ENCODE measurements around the gene ANGPTL8. TPM values are rescaled to one million over a fixed set of nuclear protein-coding genes. Genes with fewer than 3 reads are reported as not detected.

The ANGPTL8 gene
- polyA plus RNA-seq, 4 donors = 0.52 to 1.2 (median 0.86) TPM; not detected in 1

- DNase-seq (ENCODE audit: low read depth in 4 of 4, low spot score in 2 of 4) = no peak
Observed at GRCh38 chr19:11286312-11286974, 47.0 kb downstream of the ANGPTL8 start.

- DNase-seq (ENCODE audit: low read depth in 4 of 4, low spot score in 2 of 4) = no peak
Observed at GRCh38 chr19:11288349-11288748, 48.9 kb downstream of the ANGPTL8 start.

- no peak for DNase-seq (ENCODE audit: low read depth in 4 of 4, low spot score in 2 of 4)
Observed at GRCh38 chr19:11290256-11290655, 50.8 kb downstream of the ANGPTL8 start.

- DNase-seq (ENCODE audit: low read depth in 4 of 4, low spot score in 2 of 4) = no peak
Observed at GRCh38 chr19:11291415-11291814, 52.0 kb downstream of the ANGPTL8 start.

Other genes with a start within 250 kb of the ANGPTL8 start
- gene LDLR, start 150.2 kb upstream of the ANGPTL8 start, polyA plus RNA-seq (ENCODE audit: insufficient read length in 4 of 4) = 10 to 100 TPM; 21.9 to 29.5 (median 24.7) TPM
- 10 to 100 TPM; 11.6 to 21.9 (median 21.0) TPM for gene SPC24, start 83.8 kb upstream of the ANGPTL8 start, polyA plus RNA-seq (ENCODE audit: insufficient read length in 4 of 4)
- gene KANK2, start 42.1 kb upstream of the ANGPTL8 start, polyA plus RNA-seq (ENCODE audit: insufficient read length in 4 of 4) = 100 to 1,000 TPM; 114 to 142 (median 133) TPM
- 10 to 100 TPM; 31.8 to 69.6 (median 50.0) TPM for gene DOCK6, start 22.9 kb downstream of the ANGPTL8 start, polyA plus RNA-seq (ENCODE audit: insufficient read length in 4 of 4)
- gene TSPAN16, start 56.5 kb downstream of the ANGPTL8 start, polyA plus RNA-seq (ENCODE audit: insufficient read length in 4 of 4) = under 1 TPM in 2 of 4 donors, not detected in 2; 0.09 to 0.36 TPM
- 10 to 100 TPM; 15.7 to 19.6 (median 17.5) TPM for gene RAB3D, start 100.0 kb downstream of the ANGPTL8 start, polyA plus RNA-seq (ENCODE audit: insufficient read length in 4 of 4)
- gene TMEM205, start 106.6 kb downstream of the ANGPTL8 start, polyA plus RNA-seq (ENCODE audit: insufficient read length in 4 of 4) = 100 to 1,000 TPM; 135 to 151 (median 142) TPM
- gene CCDC159, start 106.9 kb downstream of the ANGPTL8 start, polyA plus RNA-seq (ENCODE audit: insufficient read length in 4 of 4) = 10 to 100 TPM; 20.2 to 45.6 (median 30.5) TPM
- 10 to 100 TPM; 10.2 to 21.2 (median 17.8) TPM for gene PLPPR2, start 115.8 kb downstream of the ANGPTL8 start, polyA plus RNA-seq (ENCODE audit: insufficient read length in 4 of 4)
- 1 to 10 TPM; 2.6 to 3.7 (median 3.4) TPM for gene SWSAP1, start 135.0 kb downstream of the ANGPTL8 start, polyA plus RNA-seq (ENCODE audit: insufficient read length in 4 of 4)
- gene EPOR, start 144.7 kb downstream of the ANGPTL8 start, polyA plus RNA-seq (ENCODE audit: insufficient read length in 4 of 4) = 10 to 100 TPM; 16.5 to 40.6 (median 29.7) TPM
- 100 to 1,000 TPM in 2 of 4 donors, 10 to 100 TPM in 2; 47.9 to 141 (median 97.3) TPM for gene RGL3, start 179.7 kb downstream of the ANGPTL8 start, polyA plus RNA-seq (ENCODE audit: insufficient read length in 4 of 4)
- gene ODAD3, start 195.5 kb downstream of the ANGPTL8 start, polyA plus RNA-seq (ENCODE audit: insufficient read length in 4 of 4) = 1 to 10 TPM; 1.7 to 2.3 (median 2.1) TPM
- 100 to 1,000 TPM; 302 to 378 (median 348) TPM for gene PRKCSH, start 196.0 kb downstream of the ANGPTL8 start, polyA plus RNA-seq (ENCODE audit: insufficient read length in 4 of 4)
- under 1 TPM; 0.08 to 0.49 (median 0.16) TPM for gene ELAVL3, start 241.4 kb downstream of the ANGPTL8 start, polyA plus RNA-seq (ENCODE audit: insufficient read length in 4 of 4)